Fibroblast of upper back skin (primary cell): ENCODE measurements around the gene PSMD14.
"Not testable (repeated sequence)": the region's sequence is repeated elsewhere in the genome, so short reads cannot be mapped to it uniquely, and the experiment has no call there.

Source experiments
- DNase-seq: peaks from one replicate; pipeline ENCODE4 v3.0.0-alpha.2; 2013

Gene PSMD14

DNA sequence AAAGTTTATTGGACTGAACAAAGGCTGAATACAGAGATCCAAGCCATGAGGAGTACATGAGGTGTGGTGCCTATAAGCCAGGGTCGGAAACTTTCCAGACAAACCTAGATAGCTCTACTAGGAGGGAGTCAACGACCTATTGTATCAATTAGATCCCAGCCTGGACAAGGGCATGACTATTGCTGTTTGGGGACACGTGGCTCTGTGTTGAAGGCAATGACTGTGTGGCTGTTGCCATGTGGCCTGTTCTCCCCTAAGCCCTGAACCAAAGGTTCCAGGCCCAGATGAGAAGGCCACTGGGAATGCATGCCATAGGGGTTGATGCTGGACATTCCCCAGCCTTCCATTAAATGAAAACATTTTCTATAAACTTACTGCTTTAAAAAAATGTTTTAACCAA, 31.3 kb downstream of the PSMD14 start:
- DNase-seq, result not testable (repeated sequence)

DNA sequence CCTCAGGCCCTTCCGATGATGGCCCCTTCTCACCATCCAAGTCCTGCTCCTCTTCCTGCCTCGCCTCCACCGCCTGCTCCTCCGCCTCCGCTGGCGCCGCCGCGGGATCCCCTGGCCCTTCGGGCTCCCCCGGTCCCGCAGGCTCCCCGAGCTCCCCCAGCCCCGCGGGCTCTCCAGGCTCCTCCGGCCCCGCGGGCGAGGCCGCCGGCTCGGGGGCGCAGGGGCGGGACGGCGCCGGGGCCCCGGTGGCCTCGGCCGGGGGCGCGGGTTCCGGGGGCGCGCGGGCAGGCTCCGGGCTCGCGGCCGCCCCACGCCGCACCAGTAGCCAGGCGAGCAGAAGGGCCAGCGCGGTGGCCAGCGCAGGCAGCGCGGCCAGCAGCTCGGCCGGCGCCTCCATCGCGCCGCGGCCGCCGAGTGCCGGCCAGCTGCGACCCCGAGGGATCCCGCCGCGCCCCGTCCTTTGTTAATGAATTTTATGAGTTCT, 32.7 kb downstream of the PSMD14 start:
- not testable (repeated sequence) for DNase-seq

DNA sequence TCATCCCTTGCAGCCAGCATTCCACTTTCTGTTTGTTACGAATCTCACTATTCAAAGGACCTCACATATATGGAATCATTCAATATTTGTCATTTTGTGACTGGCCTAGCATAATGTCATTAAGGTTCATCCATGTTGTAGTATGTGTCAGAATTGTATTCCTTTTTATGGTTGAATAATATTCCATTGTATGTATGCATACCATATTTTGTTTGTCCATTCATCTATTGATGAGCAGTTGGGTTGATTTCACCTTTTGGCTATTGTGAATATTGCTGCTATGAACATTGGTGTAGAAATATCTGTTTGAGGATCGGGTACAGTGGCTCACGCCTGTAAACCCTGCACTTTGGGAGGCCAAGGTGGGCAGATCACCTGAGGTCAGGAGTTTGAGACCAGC, 35.0 kb downstream of the PSMD14 start:
- no peak for DNase-seq

DNA sequence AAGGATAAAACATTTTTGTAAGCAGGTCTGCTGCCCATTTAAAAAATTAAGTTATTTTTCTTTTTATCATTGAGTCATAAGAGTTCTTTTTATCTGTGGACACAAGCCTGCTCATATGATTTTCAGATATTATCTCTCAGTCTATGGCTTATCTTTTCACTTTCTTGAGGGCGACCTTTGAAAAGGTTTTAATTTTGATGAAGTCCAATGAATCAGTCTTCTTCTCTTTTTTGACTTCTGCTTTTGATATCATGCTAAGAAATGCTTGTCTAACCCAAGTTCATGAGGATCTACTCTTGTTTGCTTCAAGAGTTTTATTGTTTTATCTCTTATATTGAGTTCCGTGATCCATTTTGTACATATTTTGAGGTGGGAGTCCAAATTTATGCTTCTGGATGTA, 36.5 kb downstream of the PSMD14 start:
- no peak for DNase-seq

DNA sequence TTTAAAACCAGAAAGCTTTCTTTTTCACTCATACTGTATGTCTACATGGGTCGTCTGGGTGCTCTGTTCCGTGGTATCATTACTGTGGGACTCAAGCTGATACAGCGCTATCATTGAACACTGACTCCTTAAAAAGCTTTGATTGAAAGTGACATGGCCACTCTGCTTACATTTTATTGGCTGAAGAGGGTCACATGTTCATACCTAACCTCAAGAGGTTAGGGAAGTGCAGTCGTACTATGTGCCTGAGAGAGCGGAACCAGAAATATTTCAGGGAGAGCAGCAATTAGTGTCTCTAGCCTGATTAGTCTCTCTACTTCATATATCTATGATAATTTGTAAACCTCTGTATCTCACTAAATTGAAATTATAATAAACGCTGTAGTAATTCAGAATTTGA, 43.5 kb downstream of the PSMD14 start:
- DNase-seq, result no peak

DNA sequence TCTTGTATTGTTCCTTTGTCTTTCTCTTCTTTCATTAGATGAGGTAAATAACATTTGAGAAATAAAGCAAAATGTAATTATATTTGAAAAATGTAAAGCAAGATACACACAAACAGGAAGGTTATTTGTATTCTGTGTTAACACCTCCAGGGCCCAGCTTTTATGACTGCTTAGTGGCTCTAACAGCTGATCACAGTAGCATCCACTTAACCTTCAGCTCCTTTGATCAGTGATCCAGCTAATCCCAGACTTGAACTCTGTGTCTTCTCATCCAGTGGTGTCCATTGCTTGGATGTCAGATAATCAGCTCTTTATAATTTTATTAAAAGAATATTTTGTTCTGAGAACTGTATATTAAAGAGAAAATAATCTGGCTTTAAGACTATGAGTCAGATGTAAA, 44.5 kb downstream of the PSMD14 start:
- no peak for DNase-seq

DNA sequence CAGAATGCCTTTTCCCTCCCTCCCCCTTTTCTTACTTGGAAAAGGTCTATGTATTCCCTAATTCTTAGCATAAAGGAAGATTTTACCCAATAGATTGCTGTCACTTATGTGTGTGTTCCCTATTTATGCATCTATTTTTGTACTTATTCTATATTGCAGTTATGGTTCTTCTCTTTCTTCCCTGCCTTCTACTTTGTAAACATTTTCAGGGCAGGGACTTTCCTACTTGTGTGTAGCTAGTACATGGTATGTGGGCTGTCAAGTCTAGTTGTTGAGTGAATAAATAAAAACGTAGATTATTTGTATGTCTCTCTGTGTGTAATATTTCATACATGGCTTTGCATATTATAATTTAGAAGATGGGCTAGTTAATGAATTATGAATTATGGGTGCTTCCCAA, 45.3 kb downstream of the PSMD14 start:
- no peak for DNase-seq

DNA sequence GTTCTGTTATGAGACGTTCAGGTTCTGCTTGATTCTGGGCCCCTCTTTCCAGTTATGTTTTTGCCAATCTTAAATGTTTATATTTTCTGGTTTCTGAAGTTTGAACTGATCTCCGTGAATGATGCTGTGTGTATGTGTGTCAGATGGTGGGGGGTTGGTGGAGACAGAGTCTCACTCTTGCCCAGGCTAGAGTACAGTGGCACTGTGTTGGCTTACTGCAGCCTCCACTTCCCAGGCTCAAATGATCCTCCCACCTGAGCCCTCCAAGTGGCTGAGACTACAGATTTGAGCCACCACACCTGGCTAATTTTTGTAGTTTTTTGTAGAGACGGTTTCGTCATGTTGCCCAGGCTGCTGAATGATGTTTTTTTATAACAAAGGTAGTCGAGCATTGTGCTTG, 45.9 kb downstream of the PSMD14 start:
- no peak for DNase-seq

DNA sequence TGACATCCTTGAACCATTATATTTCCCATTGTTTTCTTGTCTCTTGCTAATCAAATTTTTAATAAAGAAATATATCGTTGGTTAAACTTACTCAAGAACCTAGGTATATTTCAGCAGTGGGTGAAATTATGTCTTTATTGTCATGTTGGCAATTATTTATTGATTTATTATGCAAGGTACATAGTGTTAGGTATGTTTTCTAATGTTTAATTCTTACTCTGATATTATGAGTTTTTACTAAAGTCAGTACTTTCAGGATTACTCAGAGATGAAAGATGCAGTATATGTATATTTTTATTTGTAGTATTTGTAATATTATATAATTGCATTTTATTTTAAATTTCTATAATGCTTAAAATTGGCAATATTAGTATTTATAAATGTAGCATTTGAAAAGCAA, 46.9 kb downstream of the PSMD14 start:
- no peak for DNase-seq

DNA sequence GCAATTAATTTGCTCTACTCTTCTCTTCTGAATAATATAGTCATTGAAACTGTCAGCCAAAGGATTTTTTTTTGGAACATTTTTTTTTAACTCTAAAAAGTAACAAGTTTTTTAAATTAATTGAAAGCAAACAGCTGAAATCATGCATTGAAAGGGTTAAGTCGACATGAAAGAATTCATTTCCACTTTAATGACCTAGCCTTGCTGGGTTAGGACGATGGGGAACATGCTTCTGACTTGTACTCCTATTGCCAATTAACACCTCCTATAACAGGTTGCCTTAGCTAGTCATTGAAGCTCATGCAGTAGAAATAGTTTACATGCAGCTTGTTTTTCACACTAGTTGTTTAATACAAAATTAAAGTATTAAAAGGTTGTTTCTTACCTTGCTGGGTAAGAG, 47.8 kb downstream of the PSMD14 start:
- DNase-seq, result no peak

DNA sequence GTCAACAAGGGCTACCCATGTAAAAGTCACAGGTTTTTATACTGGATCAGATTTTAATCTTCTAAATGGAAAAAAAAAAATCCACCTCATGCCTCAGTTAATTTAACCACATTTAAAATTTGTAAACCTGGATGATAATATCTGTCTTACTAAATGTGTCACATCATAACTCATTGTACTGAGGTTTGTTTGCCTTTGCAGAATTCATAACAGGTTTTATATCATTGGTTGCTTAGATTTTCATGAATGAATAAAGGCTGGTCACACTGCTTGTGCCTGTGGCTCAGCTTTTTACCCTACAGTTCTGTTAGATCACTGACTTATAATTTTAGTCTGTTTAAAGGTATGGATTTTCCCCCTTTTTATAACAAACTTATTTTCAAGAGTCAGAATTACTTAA, 48.9 kb downstream of the PSMD14 start:
- DNase-seq, result no peak

DNA sequence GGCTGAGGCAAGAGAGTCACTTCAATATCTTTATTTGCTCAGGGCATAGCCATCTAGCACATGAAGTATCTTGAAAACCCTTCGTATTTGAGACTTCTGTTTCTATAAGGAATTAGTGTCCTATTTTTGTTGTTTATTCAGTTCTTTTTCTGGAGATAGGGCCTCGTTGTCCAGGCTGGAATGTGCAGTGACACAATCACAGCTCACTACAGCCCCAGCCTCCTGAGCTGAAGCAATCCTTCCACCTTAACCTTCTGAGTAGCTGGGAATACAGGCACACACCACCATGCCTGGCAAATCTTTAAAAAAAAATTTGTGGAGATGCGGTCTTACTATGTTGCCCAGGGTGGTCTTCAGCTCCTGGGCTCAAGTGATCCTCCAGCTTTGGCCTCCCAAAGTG, 50.6 kb downstream of the PSMD14 start:
- DNase-seq, result no peak

DNA sequence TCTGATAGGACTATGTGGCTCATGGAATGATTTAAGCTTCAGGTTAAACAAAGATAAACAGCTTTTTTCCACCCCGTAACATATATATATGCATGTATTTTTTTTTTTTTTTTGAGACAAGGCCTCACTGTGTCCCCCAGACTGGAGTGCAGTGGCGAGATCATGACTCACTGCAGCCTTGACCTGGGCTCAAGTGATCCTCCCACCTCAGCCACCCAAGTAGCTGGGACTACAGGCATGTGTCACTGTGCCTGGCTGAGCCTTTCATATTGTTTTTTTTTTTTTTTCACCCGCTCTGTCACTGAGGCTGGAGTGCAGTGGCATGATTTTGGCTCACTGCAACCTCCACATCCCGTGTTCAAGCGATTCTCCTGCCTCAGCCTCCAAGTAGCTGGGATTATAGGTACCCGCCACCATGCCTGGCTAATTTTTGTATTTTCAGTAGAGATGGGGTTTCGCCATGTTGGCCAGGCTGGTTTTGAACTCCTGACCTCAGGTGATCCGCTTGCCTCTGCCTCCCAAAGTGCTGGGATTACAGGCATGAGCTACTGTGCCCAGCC, 52.0 kb downstream of the PSMD14 start:
- not testable (repeated sequence) for DNase-seq

DNA sequence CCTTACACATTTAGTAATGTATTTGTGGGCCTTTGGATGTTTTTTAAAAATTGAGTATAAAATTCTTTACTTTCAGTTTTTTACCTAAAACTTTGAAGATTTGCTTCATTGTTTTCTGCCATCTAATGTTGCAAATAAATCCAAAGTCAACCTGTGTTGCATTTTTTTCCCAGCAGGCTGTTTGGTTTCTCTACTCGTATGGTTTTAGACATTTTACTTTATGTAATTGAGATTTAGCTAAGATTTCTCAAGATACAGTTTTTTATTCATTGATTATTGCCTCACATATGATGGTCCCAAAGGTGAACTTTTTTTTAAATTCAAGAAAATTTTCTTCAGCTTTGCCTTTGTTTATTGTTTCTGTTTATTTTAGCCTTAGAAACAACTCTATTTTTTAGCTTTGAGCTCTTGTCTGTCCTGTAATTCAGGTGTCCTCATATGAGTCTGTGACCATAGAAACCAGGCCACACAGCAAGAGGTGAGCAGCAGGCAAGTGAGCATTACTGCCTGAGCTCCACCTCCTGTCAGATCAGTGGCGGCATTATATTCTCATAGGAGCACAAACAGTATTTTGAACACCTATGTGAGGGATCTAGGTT, 54.4 kb downstream of the PSMD14 start:
- DNase-seq, result no peak

DNA sequence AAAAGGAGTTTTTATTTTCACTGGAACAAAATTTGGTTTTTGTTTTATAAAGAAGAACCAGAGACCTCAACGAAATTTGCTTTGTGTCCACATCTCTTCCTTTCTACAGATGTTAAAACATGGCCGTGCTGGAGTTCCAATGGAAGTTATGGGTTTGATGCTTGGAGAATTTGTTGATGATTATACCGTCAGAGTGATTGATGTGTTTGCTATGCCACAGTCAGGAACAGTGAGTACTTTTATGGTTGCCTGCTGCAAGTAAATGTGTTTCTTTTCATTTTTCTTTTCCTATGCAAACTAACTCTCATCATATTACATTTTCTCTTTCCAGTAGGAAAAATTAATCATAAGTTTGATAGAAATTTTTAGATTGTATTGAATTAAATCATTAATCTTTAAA, 59.5 kb downstream of the PSMD14 start:
- DNase-seq, result no peak

DNA sequence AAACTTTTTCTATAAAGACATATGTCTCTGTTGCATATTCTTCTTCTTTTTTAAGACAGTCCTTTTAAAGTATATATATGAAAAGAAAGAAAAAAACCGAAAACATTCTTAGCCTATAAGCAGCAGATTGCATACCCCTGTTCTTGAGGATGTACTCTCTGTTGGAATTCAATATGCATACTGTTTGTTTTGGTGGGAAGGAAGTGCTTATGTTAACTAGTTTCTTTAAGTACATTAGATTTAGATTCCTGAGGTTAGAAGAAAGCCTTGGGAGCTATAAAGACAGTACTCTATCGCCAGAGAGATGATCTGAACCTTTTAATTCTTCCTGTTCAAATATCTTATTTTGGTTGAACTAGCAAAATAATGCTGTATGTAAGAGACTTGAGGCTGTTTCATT, 61.1 kb downstream of the PSMD14 start:
- DNase-seq, result no peak

DNA sequence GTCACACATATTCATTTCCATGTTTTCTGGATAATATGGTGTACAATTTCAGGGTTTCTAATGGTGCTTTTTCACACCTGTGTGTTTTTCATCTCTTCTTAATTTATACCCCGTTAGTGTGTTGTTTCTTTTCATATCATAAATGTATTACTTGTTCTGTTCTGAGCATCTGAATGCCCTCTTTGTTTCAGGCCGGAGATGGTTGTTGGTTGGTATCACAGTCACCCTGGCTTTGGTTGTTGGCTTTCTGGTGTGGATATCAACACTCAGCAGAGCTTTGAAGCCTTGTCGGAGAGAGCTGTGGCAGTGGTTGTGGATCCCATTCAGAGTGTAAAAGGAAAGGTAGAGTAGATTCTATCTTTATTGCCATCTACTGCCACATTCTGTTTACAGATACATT, 62.8 kb downstream of the PSMD14 start:
- DNase-seq, result no peak

DNA sequence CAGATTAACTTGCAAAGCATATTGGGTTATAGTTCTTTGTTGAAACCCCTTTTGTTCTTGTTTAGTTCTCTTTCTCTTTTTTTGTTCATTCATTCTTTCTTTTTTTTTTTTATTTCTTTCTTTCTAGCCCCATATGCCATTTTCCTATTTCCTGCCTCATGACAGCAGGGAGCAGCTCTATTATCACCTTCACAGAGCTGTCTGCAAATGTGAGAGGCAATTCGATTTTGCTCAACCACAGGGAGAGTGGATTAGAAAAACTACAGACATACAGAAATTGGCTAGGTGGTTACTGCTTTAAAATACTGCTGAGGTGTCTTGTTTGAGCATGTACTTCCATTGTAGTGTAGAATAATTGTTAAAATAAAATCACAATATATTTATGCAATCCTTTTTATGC, 63.6 kb downstream of the PSMD14 start:
- DNase-seq, result no peak

DNA sequence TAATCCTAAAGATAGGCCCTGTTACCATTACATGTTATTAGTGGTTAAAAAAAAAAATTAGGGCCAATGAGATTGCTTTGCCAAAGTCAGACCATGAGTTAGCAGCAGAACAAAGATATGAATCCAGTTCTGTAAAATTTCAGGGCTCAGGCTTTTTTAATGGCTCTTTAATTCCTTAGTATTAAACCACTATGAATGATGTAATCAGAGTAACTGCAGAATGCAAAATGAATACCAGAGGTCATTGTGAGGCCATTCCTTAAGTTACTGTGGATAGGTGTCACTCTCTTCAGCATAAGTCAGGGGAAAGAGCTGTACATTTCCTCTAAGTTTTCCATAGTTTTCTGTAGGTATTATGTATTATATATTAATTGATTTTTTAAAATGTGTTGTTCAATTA, 65.7 kb downstream of the PSMD14 start:
- DNase-seq, result peak; percentile 71

DNA sequence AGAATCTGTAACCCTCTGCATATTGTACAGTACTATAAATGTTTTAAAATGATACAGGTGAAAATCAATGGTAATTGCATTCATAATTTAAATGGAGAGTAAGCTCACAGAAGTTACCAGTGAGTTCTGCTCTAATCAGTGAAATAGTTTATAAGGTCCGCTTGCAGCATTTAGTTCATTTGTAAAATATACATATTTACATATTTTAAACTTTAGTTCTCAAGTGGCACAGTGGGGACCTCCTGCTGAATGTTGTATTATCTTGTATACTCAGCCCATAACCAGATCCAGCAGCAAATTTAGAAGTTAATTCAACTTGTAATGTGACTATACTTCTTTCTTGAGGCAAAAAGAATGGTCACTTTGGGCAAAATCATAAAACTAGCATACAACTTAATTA, 66.2 kb downstream of the PSMD14 start:
- DNase-seq, result no peak

DNA sequence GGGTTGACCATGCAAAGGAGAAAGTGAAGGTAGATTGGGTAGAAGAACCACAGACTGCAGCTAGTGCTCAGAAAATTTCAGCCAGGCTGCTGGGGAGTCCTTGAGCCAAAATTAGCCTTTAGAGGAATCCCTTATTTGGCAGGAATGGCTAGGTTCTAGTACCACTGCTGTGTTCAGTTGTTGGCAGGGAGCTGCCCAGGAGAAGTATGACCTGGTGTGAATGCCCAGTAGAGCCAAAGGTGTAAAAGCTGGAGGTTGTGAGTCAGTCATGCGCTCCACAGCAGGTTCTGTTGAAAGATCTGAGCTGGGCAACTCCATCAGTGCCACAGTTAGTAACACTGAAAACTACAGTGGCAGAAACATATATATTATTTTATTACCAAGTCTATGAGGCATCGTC, 71.5 kb downstream of the PSMD14 start:
- no peak for DNase-seq

DNA sequence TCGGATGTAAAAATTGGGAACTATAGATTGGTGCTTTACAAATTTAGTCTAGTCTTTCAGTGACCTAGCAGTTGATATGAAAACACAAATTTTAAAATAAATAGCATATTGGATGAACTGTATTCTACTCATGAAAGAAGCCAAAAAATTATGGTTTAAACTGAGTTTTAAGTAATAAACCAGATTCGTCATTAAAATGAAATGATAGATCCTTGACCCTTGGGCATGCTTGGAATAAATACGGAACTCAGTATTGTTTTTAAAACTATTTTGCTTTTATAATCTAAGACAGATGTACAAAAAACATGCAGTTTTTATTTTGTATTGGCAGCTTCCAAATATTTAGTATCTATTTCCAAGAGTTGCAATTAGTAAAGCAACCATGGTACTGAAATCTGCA, 73.3 kb downstream of the PSMD14 start:
- DNase-seq, result no peak

DNA sequence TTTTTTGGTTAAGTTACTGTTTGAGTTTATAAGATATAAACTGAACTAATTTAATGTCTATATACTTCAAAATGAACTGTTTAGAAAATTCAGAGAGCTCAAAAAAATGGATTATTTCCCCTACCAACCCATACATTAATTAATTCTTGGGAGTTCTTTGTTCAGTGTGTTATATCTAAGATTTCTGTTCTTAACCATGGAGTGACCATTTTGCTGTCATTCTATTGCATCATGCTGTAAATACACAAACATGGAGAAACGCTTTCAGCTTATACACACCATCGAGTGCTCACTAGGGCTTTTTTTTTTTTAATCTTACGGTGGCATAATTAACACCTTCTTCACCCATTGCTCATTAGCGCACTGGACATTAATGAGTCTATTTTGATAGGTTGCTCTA, 74.5 kb downstream of the PSMD14 start:
- no peak for DNase-seq

DNA sequence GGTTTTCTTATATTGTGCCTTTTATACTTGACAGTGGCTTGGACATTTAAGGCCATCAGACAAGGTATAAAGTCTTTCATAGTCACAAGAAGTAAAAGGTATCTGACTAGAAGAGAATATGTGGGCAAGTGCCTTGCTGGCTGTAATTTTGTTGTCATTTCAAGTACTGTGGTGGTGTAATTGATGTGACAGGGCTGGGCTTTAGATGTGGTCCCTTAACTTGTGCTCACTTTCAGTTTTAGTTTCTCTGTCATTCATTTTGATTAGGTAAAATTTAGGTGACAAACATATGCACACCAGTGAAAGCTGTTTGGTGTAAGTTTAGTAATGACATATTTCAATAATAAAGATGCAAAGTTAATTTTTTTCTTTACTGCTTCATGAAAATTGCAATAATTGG, 76.6 kb downstream of the PSMD14 start:
- DNase-seq, result no peak

DNA sequence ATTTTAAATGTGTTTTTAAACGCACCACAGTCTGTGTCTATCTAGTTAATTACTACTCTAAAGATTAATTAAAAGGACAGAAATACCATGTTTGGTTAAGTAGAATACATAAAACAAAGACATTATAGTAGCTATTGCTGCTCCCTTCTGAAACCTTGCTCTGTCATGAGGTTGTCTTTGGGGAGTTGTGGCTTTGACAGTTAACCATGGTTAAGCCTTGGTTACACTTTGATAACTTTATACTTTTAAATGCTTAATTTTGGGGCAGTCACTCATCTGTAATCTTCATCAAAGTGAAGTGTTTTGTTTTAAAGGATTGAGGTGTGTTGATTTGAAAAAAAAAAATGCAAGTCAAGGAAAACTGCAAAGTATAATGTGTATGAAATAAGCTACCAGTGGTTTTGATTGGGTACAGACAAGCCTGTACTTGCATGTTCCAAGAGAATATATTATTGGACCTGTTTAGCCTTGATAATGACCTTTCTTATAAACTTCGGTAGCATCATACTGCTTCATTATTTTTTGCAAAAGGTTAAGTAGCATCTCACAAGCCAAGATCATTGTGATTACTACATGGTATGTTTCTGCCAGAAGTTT, 78.1 kb downstream of the PSMD14 start:
- DNase-seq, result no peak
